Caco-2 (cell line): ENCODE data around the gene PPFIBP2. TPM values are rescaled to one million over a fixed set of nuclear protein-coding genes. Genes with fewer than 3 reads are reported as not detected.

Experiments used
- BruUV-seq: library from RNA; stranded (reverse); fragments of 400-500 nt; replicated peaks from 2 replicates; lab custom pipeline; 2021; lab: Mats Ljungman, UMichigan
- CTCF ChIA-PET: fragments of 300-600 bp; sonication (Branson Sonifier 250); formaldehyde crosslinking; loops from one replicate; lab custom pipeline; 2022; ENCODE audit warnings: antibody characterized with exemption; lab: Charles Lee
- POLR2A ChIA-PET: fragments of 300-600 bp; sonication (Branson Sonifier 250); formaldehyde crosslinking; loops from one replicate; lab custom pipeline; 2022; ENCODE audit warnings: antibody characterized with exemption; lab: Charles Lee
- DNase-seq, 2 experiments: peaks; one replicate each; pipeline versions ENCODE4 v3.0.0 to v3.0.0-alpha.2; 2020 to 2022
- H3K27me3 ChIP-seq: replicated peaks from 2 replicates; pipeline ENCODE4 v1.6.0; 2011; ENCODE audit warnings: low read length; ENCODE audit not compliant: control insufficient read depth, insufficient read depth
- H3K36me3 ChIP-seq: 2 replicates; pipeline ENCODE4 v1.5.1; 2011; ENCODE audit warnings: low read length; ENCODE audit not compliant: control insufficient read depth, insufficient read depth
- H3K4me1 ChIP-seq: fragments of 250-450 bp; sonication (Bioruptor Pico); 2 replicates; pipeline ENCODE4 v1.5.1; 2020; ENCODE audit warnings: mild to moderate bottlenecking
- H3K4me3 ChIP-seq: 2 replicates; pipeline ENCODE4 v1.5.1; 2011; ENCODE audit warnings: low read depth, mild to moderate bottlenecking, control low read depth, low read length
- H3K9me3 ChIP-seq: fragments of 250-450 bp; sonication (Bioruptor Pico); 2 replicates; pipeline ENCODE4 v1.5.1; 2020; ENCODE audit warnings: mild to moderate bottlenecking, moderate library complexity
- H3K27ac Mint-ChIP-seq: one replicate; pipeline ENCODE4 v1.8.0; 2022; ENCODE audit warnings: mixed read lengths; ENCODE audit not compliant: unreplicated experiment
- H3K27me3 Mint-ChIP-seq: one replicate; pipeline ENCODE4 v1.8.0; 2022; ENCODE audit warnings: mixed read lengths; ENCODE audit not compliant: insufficient read depth, unreplicated experiment
- H3K36me3 Mint-ChIP-seq: one replicate; pipeline ENCODE4 v1.8.0; 2022; ENCODE audit warnings: mild to moderate bottlenecking, mixed read lengths; ENCODE audit not compliant: insufficient read depth, unreplicated experiment
- H3K4me1 Mint-ChIP-seq: one replicate; pipeline ENCODE4 v1.8.0; 2022; ENCODE audit warnings: low read depth, mixed read lengths; ENCODE audit not compliant: unreplicated experiment
- H3K4me3 Mint-ChIP-seq: one replicate; pipeline ENCODE4 v1.8.0; 2022; ENCODE audit warnings: mild to moderate bottlenecking, moderate library complexity, mixed read lengths; ENCODE audit not compliant: unreplicated experiment
- H3K9me3 Mint-ChIP-seq: one replicate; pipeline ENCODE4 v1.8.0; 2022; ENCODE audit warnings: mixed read lengths; ENCODE audit not compliant: unreplicated experiment
- CTCF ChIP-seq, 2 experiments: fragments of 200-600 bp in 1 of 2; IDR thresholded peaks; 1 replicate in 1 of 2; 2 replicates in 1 of 2; pipeline versions ENCODE4 v1.5.1 to v1.8.0; 2011 to 2022; ENCODE audit warnings: antibody characterized with exemption in 1 of 2, control low read depth in 1 of 2, inconsistent platforms in 1 of 2, low read depth in 1 of 2, low read length in 1 of 2, mild to moderate bottlenecking in 1 of 2, moderate library complexity in 1 of 2; ENCODE audit not compliant: insufficient read depth in 1 of 2, severe bottlenecking in 1 of 2, unreplicated experiment in 1 of 2
- intact Hi-C: fragments of 100-400 bp; cut with micrococcal nuclease; formaldehyde crosslinking; loops from one replicate; pipeline ENCODE4 v1.10.0; 2022; ENCODE audit not compliant: unreplicated experiment
- total RNA-seq: library from RNA; stranded (reverse); gene quantifications from 2 replicates; pipeline ENCODE4 v1.2.3, GENCODE V29; 2022

PPFIBP2 gene
- total RNA-seq, 1 experiment from 2014 or later: 72.5 TPM

DNA sequence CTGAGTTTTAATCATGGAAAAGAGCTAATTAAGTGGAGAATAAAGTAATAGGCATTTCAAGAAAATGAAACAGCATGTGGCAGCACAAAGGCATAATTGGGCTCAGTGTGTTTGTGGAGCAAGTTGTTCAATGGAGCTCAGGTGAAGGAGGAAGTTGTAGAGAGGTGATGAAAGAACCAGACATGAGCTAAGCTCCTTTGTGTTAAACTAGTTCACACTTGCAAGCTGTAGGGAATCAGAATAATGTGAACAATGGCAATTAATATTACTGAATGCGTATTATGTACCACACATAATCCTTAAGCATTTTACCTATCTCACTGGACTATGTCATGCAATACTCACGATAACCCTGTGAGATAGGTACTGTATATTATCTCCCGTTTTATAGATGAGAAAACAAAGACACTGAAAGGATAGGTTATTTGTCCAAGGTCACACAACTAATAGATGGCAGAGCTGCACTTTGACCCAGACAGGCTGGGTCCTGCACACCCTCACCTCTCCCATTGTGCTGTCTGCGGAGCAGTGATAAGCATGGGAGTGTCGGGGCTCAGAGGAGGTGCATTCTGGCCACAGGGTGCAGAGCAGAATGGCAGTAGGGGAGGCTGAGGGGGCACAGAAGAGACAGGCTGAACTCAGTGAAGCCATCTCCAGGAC is 19.6 kb upstream of the PPFIBP2 start:
- Histone ChIP-seq H3K36me3 (no peaks in the 10 kb centered on the region), H3K9me3 (no peaks in the 10 kb centered on the region), H3K4me3 (no peak overlapping the region), H3K4me1 (peaks cover 10% of the 10 kb centered on the region), H3K27me3 (no peaks in the 10 kb centered on the region)
- POLR2A ChIA-PET: no interaction called here
- DNase-seq: peak in 1 of 2 experiments; percentile 21
- Mint-ChIP-seq H3K4me3 (no peak overlapping the region), H3K4me1 (peaks cover 17% of the 10 kb centered on the region), H3K36me3 (no peaks in the 10 kb centered on the region), H3K27ac (no peak overlapping the region), H3K9me3 (no peaks in the 10 kb centered on the region), H3K27me3 (peaks cover 2% of the 10 kb centered on the region)
- intact Hi-C loops: no loop called here
- BruUV-seq: no TSS peak
- CTCF ChIA-PET: no interaction called here
- TF ChIP-seq CTCF (IDR thresholded peaks at IDR 0.05; ENCODE audit: insufficient read depth in 1 of 2, low read depth in 1 of 2, low read length in 1 of 2, severe bottlenecking in 1 of 2, unreplicated experiment in 1 of 2): no peak

- Histone ChIP-seq H3K9me3 (no peaks in the 10 kb centered on the region), H3K4me1 (peaks cover 10% of the 10 kb centered on the region), H3K4me3 (no peak overlapping the region), H3K27me3 (no peaks in the 10 kb centered on the region), H3K36me3 (no peaks in the 10 kb centered on the region)
- H3K27me3 Mint-ChIP-seq: peaks cover 2% of the 10 kb centered on the region
- no peak overlapping the region for H3K4me3 Mint-ChIP-seq
- intact Hi-C loops: no loop called here
- no peaks in the 10 kb centered on the region for H3K9me3 Mint-ChIP-seq
- no TSS peak for BruUV-seq
- peaks cover 17% of the 10 kb centered on the region for H3K4me1 Mint-ChIP-seq
- H3K36me3 Mint-ChIP-seq: no peaks in the 10 kb centered on the region
- ChIA-PET CTCF (no interaction called here), POLR2A (no interaction called here)
- no peak overlapping the region for H3K27ac Mint-ChIP-seq
- no peak for DNase-seq
- TF ChIP-seq CTCF (IDR thresholded peaks at IDR 0.05; ENCODE audit: insufficient read depth in 1 of 2, low read depth in 1 of 2, low read length in 1 of 2, severe bottlenecking in 1 of 2, unreplicated experiment in 1 of 2): no peak
Observed at GRCh38 chr11:7495882-7496551, 17.8 kb upstream of the PPFIBP2 start.

- no peaks in the 10 kb centered on the region for H3K27me3 ChIP-seq
- Mint-ChIP-seq H3K36me3 (no peaks in the 10 kb centered on the region), H3K4me3 (no peak overlapping the region), H3K4me1 (peaks cover 17% of the 10 kb centered on the region), H3K27me3 (peaks cover 2% of the 10 kb centered on the region), H3K27ac (no peak overlapping the region), H3K9me3 (no peaks in the 10 kb centered on the region)
- no peak for DNase-seq
- H3K36me3 ChIP-seq: no peaks in the 10 kb centered on the region
- H3K4me1 ChIP-seq: peaks cover 10% of the 10 kb centered on the region
- BruUV-seq: no TSS peak
- H3K9me3 ChIP-seq: no peaks in the 10 kb centered on the region
- intact Hi-C loops: no loop called here
- POLR2A ChIA-PET: no interaction called here
- CTCF ChIA-PET: no interaction called here
- no peak for TF ChIP-seq CTCF (IDR thresholded peaks at IDR 0.05; ENCODE audit: insufficient read depth in 1 of 2, low read depth in 1 of 2, low read length in 1 of 2, severe bottlenecking in 1 of 2, unreplicated experiment in 1 of 2)
- H3K4me3 ChIP-seq: no peak overlapping the region
Observed at GRCh38 chr11:7498193-7498592, 15.6 kb upstream of the PPFIBP2 start.
